GM13977 (cell line): ENCODE measurements around the gene SEMA3F.
"Not testable (repeated sequence)": the region's sequence is repeated elsewhere in the genome, so short reads cannot be mapped to it uniquely, and the experiment has no call there.

Experiments used
- DNase-seq: peaks from one replicate; pipeline ENCODE4 v3.0.0; 2012; ENCODE audit warnings: low spot score
- CTCF ChIP-seq: IDR thresholded peaks from 2 replicates; pipeline ENCODE4 v1.5.1; 2012; ENCODE audit warnings: mild to moderate bottlenecking, control low read depth; ENCODE audit not compliant: insufficient read depth; ENCODE audit errors: extremely low read depth, missing control alignments
- in situ Hi-C: fragments of 300-500 bp; cut with MboI; formaldehyde crosslinking; loops from one replicate; pipeline ENCODE4 v1.12.0; 2022; ENCODE audit warnings: low sequenced_read_pairs, low pct_unique_long_range_greater_than_20kb, mixed read lengths, inconsistent platforms; ENCODE audit not compliant: unreplicated experiment

SEMA3F gene

GRCh38 chr3:50207359-50208042 is 52.4 kb downstream of the SEMA3F start:
- TF ChIP-seq CTCF = no peak
- in situ Hi-C loops = no loop called here
- DNase-seq = no peak

- no peak for TF ChIP-seq CTCF
- no peak for DNase-seq
- in situ Hi-C loops = no loop called here
Measured at GRCh38 chr3:50208677-50209344, 53.7 kb downstream of the SEMA3F start.

- DNase-seq = no peak
- in situ Hi-C loops = no loop called here
- no peak for TF ChIP-seq CTCF
Measured at GRCh38 chr3:50210176-50210509, 55.0 kb downstream of the SEMA3F start.

- TF ChIP-seq CTCF = no peak
- in situ Hi-C loops = no loop called here
- no peak for DNase-seq
Measured at GRCh38 chr3:50210510-50211367, 55.6 kb downstream of the SEMA3F start.

- in situ Hi-C loops, DNase-seq: not testable (repeated sequence)
Measured at GRCh38 chr3:50211368-50211717, 56.2 kb downstream of the SEMA3F start.

GRCh38 chr3:50211930-50212329 is 56.8 kb downstream of the SEMA3F start:
- DNase-seq = no peak
- in situ Hi-C loops = no loop called here
- TF ChIP-seq CTCF = no peak

GRCh38 chr3:50212502-50212901 is 57.4 kb downstream of the SEMA3F start:
- no peak for TF ChIP-seq CTCF
- no peak for DNase-seq
- in situ Hi-C loops = no loop called here
